Endodermal cell (in vitro differentiated cells): Measurements from ENCODE around the gene STAC. TPM values are rescaled to one million over a fixed set of nuclear protein-coding genes. Genes with fewer than 3 reads are reported as not detected.

Experiments used
- DNase-seq: peaks from one replicate; pipeline ENCODE4 v3.0.0-alpha.2; 2017
- H3K27ac ChIP-seq: 2 replicates; pipeline ENCODE4 v1.5.1; 2013; ENCODE audit warnings: mild to moderate bottlenecking, low read depth, low read length, moderate library complexity
- H3K27me3 ChIP-seq: 2 replicates; pipeline ENCODE4 v1.6.1; 2013; ENCODE audit warnings: mild to moderate bottlenecking, low read length, moderate library complexity; ENCODE audit not compliant: insufficient read depth, control insufficient read depth, poor library complexity, severe bottlenecking
- H3K36me3 ChIP-seq: 2 replicates; pipeline ENCODE4 v1.7.0; 2013; ENCODE audit warnings: mild to moderate bottlenecking, low read length, moderate library complexity; ENCODE audit not compliant: control insufficient read depth, insufficient read depth
- H3K4me1 ChIP-seq: one replicate; pipeline ENCODE4 v1.7.0; 2013; ENCODE audit warnings: low read length; ENCODE audit not compliant: control insufficient read depth, insufficient read depth
- H3K4me3 ChIP-seq: 2 replicates; pipeline ENCODE4 v1.5.1; 2013; ENCODE audit warnings: mild to moderate bottlenecking, low read length, moderate library complexity
- H3K9ac ChIP-seq: 2 replicates; pipeline ENCODE4 v1.6.1; 2013; ENCODE audit warnings: mild to moderate bottlenecking, low read length, moderate library complexity; ENCODE audit not compliant: poor library complexity, severe bottlenecking; ENCODE audit errors: extremely low read depth
- H3K9me3 ChIP-seq: 2 replicates; pipeline ENCODE4 v1.6.1; 2013; ENCODE audit warnings: mild to moderate bottlenecking, low read length, moderate library complexity; ENCODE audit not compliant: control insufficient read depth
- H3K27ac Mint-ChIP-seq: 2 replicates; pipeline ENCODE4 v1.8.0; 2020; ENCODE audit warnings: mixed read lengths
- H3K27me3 Mint-ChIP-seq: 2 replicates; pipeline ENCODE4 v1.8.0; 2021; ENCODE audit warnings: mild to moderate bottlenecking, mixed read lengths; ENCODE audit not compliant: insufficient read depth
- H3K36me3 Mint-ChIP-seq: 2 replicates; pipeline ENCODE4 v1.8.0; 2020; ENCODE audit warnings: low read depth, mixed read lengths
- H3K4me1 Mint-ChIP-seq: 2 replicates; pipeline ENCODE4 v1.8.0; 2020; ENCODE audit warnings: mixed read lengths
- H3K4me3 Mint-ChIP-seq: 2 replicates; pipeline ENCODE4 v1.8.0; 2020; ENCODE audit warnings: mild to moderate bottlenecking, moderate library complexity, mixed read lengths
- H3K9me3 Mint-ChIP-seq: 2 replicates; pipeline ENCODE4 v1.8.0; 2020; ENCODE audit warnings: mild to moderate bottlenecking, mixed read lengths
- CTCF ChIP-seq: fragments of 200-600 bp; sonication (generic); conservative IDR thresholded peaks from 2 replicates; pipeline ENCODE4 v1.5.0; 2021; ENCODE audit warnings: antibody characterized with exemption, mild to moderate bottlenecking
- WGBS, 2 experiments: methylation state at CpG; one replicate each; pipeline versions ENCODE4 v1.1.5 to v1.1.7; 2013; ENCODE audit warnings: missing lambda C conversion rate in 2 of 2, mixed read lengths in 1 of 2; ENCODE audit not compliant: insufficient coverage in 1 of 2, insufficient read length in 1 of 2; 5-methylcytosine and 5-hydroxymethylcytosine counted together
- total RNA-seq, 2 donors: library from RNA; stranded (reverse); fragmentation: NEBNext Ultra II Directional in 1 of 2; extraction: Animal tissue kit (Norgen Biotek cat#: 25700) in 1 of 2; gene quantifications; 2 replicates in 1 of 2; 3 replicates in 1 of 2; pipeline ENCODE4 v1.2.1, GENCODE V29; 2021

STAC gene
- total RNA-seq, 2 donors from 2014 or later = 0.80 to 1.2 TPM

DNA sequence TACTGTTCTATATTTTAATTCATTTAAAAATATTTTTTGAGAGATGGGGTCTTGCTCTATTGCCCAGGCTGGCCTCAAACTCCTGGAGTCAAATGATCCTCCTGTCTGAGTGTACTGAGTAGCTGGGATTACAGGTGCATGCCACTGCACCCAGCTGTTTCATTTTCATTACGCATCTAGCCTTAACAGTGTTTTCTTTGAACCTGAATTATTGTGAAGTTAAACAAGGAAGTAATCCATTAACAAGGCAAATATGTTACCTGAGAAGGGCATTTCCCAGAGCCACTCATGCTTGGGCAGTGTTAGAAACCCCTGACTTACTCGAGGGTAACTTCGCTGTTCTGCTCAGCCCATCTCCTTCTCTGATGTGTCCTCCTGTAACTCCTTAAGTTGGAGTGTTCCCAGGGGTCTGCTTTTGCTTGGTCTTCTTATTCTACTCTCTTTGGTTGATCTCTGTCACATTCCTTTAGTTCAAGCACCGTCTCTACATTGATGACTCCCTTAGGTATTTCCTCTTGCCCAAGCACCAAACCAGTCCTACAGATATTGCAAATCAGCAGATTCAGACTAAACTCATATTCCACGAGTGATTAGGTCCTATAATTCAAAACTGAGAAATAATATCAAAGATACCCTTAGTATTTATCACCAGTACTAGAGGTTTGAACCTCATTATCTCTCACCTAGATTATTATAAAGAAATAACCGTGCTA lies 107.9 kb downstream of the STAC start:
- Mint-ChIP-seq H3K4me1 (no peaks in the 10 kb centered on the region), H3K9me3 (no peaks in the 10 kb centered on the region), H3K4me3 (no peak overlapping the region), H3K36me3 (no peaks in the 10 kb centered on the region), H3K27me3 (no peaks in the 10 kb centered on the region), H3K27ac (no peak overlapping the region)
- TF ChIP-seq CTCF = no peak
- Histone ChIP-seq H3K4me1 (no peaks in the 10 kb centered on the region), H3K9me3 (no peaks in the 10 kb centered on the region), H3K36me3 (no peaks in the 10 kb centered on the region), H3K9ac (no peak overlapping the region), H3K4me3 (no peak overlapping the region), H3K27me3 (no peaks in the 10 kb centered on the region), H3K27ac (no peak overlapping the region)
- WGBS, 2 experiments = 88 to 91% methylated on average over 5 to 6 of the region's 6 CpGs
- no peak for DNase-seq

GRCh38 chr3:36489101-36489500 lies 108.8 kb downstream of the STAC start:
- no peak overlapping the region for H3K4me3 Mint-ChIP-seq
- H3K36me3 Mint-ChIP-seq = no peaks in the 10 kb centered on the region
- no peaks in the 10 kb centered on the region for H3K9me3 Mint-ChIP-seq
- H3K4me1 Mint-ChIP-seq = no peaks in the 10 kb centered on the region
- Histone ChIP-seq H3K36me3 (no peaks in the 10 kb centered on the region), H3K9me3 (no peaks in the 10 kb centered on the region), H3K27me3 (no peaks in the 10 kb centered on the region), H3K9ac (no peak overlapping the region), H3K4me1 (no peaks in the 10 kb centered on the region), H3K27ac (no peak overlapping the region), H3K4me3 (no peak overlapping the region)
- TF ChIP-seq CTCF = no peak
- no peak overlapping the region for H3K27ac Mint-ChIP-seq
- DNase-seq = no peak
- no peaks in the 10 kb centered on the region for H3K27me3 Mint-ChIP-seq
- WGBS, 2 experiments = 93% methylated on average over 4 of the region's 4 CpGs; no CpG with 5 or more reads in 1 of the 2 experiments

GRCh38 chr3:36489679-36490425 lies 109.5 kb downstream of the STAC start:
- Histone ChIP-seq H3K9me3 (no peaks in the 10 kb centered on the region), H3K36me3 (no peaks in the 10 kb centered on the region), H3K27me3 (no peaks in the 10 kb centered on the region), H3K9ac (no peak overlapping the region), H3K4me1 (no peaks in the 10 kb centered on the region), H3K27ac (no peak overlapping the region), H3K4me3 (no peak overlapping the region)
- WGBS, 2 experiments = 82 to 84% methylated on average over 6 of the region's 6 CpGs
- Mint-ChIP-seq H3K4me3 (no peak overlapping the region), H3K4me1 (no peaks in the 10 kb centered on the region), H3K9me3 (no peaks in the 10 kb centered on the region), H3K27ac (no peak overlapping the region), H3K27me3 (no peaks in the 10 kb centered on the region), H3K36me3 (no peaks in the 10 kb centered on the region)
- DNase-seq = no peak
- no peak for TF ChIP-seq CTCF
